NK-92 (cell line): ENCODE data around the gene RNASEH2C.
"Not testable (repeated sequence)": the region's sequence is repeated elsewhere in the genome, so short reads cannot be mapped to it uniquely, and the experiment has no call there.

Experiments
- DNase-seq: peaks from one replicate; lab custom pipeline; 2025; ENCODE audit not compliant: unreplicated experiment; lab: John Stamatoyannopoulos, UW

RNASEH2C gene

DNA sequence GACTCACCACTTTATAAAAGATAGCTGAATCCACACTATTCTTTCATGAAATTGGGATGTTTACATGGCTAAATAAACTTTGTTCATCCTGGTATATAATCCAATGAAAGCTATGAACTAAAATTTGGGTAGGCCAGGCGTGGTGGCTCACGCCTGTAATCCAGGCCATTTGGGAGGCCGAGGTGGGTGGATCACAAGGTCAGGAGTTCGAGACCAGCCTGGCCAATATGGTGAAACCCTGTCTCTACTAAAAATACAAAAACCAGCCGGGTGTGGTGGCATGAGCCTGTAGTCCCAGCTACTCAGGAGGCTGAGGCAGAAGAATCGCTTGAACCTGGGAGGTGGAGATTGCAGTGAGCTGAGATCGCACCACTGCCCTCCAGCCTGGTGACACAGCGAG is 28.8 kb downstream of the RNASEH2C start:
- DNase-seq = not testable (repeated sequence)

DNA sequence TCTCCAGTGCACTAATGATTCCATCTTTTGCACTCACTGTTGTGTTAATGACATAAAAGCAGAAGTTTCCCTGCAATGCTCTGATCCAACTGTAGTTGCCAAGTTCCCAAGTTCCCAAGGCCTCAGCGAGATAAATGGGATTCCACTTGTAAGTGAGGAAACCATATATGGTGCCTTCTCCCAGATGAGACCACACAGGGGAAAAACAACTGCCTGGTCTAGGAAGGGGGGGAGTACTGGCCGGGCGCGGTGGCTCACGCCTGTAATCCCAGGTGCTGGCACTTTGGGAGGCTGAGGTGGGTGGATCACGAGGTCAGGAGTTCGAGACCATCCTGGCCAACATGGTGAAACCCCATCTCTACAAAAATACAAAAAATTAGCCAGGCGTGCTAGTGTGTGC is 34.6 kb downstream of the RNASEH2C start:
- no peak for DNase-seq

DNA sequence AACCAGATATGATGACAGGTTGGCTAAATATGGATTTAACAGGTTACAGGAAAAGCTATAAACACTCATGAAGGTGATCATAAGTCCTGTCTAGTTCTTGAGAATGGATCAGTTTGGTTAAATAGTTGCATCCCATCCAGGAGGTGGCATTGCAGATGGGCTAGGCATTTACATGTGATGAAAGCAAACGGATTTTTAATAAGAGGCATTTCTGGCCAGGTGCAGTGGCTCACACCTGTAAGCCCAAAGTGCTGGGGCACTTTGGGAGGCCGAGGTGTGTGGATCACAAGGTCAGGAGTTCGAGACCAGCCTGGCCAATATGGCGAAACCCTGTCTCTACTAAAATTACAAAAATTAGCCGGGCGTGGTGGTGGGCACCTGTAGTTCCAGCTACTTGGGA is 37.1 kb downstream of the RNASEH2C start:
- not testable (repeated sequence) for DNase-seq

DNA sequence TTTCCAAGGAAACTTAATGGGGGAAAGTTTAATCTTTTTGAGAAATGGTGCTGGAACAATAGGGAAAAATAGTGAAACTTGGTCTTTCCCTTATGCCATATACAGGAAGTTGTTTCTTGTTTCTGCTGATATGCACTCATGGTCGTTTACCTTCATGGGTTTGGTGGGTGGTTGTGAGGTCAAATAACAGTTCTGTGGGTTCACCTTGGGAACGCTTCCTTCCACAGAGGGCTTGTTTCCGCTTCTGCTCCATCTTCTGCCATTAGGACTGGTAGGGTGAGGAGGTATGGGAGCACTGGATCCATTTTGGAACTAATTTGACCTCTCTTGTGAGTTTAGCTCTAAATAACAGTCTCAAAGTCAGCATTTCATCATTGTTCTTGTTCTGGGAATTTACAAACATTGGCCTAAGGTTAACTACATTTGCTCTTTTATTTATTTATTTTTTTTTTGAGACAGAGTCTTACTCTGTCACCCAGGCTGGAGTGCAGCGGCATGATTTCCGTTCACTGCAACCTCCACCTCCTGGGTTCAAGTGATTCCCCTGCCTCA is 40.3 kb downstream of the RNASEH2C start:
- DNase-seq = no peak

DNA sequence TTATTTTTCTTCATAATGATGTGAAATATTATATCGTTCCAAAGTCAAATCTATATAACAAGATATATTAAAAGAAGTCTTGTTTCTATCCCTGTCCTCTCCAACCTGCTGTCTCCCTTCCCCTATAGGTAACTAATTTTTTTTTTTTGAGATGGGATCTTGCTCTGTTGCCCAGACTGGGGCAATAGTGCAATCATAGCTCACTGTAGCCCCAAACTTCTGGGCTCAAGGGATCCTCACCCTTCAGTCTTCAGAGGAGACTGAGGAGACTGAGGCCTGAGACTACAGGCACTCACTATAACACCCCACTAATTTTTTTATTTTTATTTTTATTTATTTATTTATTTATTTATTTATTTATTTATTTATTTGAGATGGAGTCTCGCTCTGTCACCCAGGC is 47.6 kb downstream of the RNASEH2C start:
- DNase-seq = no peak

DNA sequence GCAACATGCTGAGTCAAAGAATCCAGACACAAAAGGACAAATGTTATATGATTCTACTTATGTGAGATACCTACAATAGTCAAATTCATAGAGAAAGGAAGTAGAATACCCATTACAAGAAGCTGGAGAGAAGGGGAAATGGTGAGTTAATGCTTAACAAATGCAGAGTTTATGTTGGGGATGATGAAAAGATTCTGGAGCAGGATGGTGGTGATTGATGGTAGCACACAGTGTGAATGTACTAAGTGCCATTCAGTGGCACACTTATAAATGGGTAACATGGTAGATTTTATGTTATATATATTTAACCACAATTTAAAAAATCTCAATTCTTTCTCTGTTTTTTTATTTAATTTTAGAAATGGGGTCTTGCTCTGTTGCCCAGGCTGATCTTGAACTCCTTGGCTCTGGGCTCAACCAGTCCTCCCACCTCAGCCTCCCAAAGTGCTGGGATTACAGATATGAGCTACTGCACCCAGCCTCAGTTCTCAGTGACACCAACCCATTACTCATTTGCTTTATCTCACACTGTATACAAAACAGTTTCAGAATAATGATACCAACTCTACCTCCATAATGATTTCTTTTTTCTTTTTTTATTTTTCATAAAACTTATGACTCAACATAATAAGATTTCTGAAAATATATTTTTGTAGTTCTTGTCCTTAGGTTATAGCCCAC is 48.3 kb downstream of the RNASEH2C start:
- no peak for DNase-seq
